Measurements from ENCODE around the gene APOL6. TPM values are rescaled to one million over a fixed set of nuclear protein-coding genes. Genes with fewer than 3 reads are reported as not detected.

The APOL6 gene
- total and polyA plus RNA-seq, 2 of the 13 experiments (the other 11 are each of a cell fraction or from before 2014, with no cell fraction given), result 5.2 to 7.5 TPM

DNA sequence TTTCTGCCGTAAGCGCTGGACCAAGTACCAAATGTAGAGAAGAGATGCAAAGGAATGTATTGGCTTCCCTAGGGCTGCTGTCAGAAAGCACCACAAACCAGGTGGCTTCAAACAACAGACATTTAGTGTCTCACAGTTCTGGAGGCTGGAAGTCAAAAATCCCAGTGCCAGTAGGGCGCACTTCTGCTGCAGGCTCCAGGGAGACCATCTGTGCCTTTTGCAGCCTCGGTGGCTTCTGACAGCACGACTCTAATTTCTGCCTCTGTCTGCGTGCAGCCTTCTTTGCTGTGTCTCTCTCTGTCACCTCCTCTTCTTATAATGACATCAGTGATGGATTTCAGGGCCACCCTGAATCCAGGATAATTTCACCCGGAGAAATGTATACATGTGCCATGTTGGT, 2.8 kb downstream of the APOL6 start:
- H3K4me3 ChIP-seq (replicated peaks in 1 of 3; ENCODE audit: insufficient read depth in 1 of 3, low read depth in 2 of 3, low read length in 3 of 3), result no peak overlapping the region
- POLR2A ChIA-PET, result no interaction called here
- no peak overlapping the region for H2AFZ ChIP-seq (ENCODE audit: low read length)
- H3K4me2 ChIP-seq (ENCODE audit: low read depth, low read length), result no peak overlapping the region; the same call in 1 of the 2 replicates
- H3K9me3 ChIP-seq (ENCODE audit: low read length), result 0 out of 2 replicates have a peak, but pooled peaks cover 3% of the 10 kb centered on the region
- H3K9ac ChIP-seq (ENCODE audit: insufficient read depth, low read depth, low read length), result no peak overlapping the region
- no peaks in the 10 kb centered on the region for H4K20me1 ChIP-seq (ENCODE audit: insufficient read depth, low read length)
- H3K27ac ChIP-seq (ENCODE audit: extremely low read length, insufficient read depth, low read length), result no peak overlapping the region
- 97% methylated on average over 7 of the region's 7 CpGs for WGBS (ENCODE audit: low lambda C conversion rate)
- no peak for ATAC-seq
- no peaks in the 10 kb centered on the region; a peak in 1 of 5 replicates for H3K27me3 ChIP-seq (ENCODE audit: control insufficient read depth in 1 of 2, insufficient read depth in 2 of 2, low read length in 2 of 2)
- TF ChIP-seq FOXA1 (IDR thresholded peaks at IDR 0.05) (no peak), FOXA1 (CRISPR knock-in tag; IDR thresholded peaks at IDR 0.05) (no peak), NRL (CRISPR knock-in tag; IDR thresholded peaks at IDR 0.05; ENCODE audit: borderline replicate concordance) (no peak), KDM1A (CRISPR knock-in tag; IDR thresholded peaks at IDR 0.05) (no peak), ZNF501 (CRISPR knock-in tag; IDR thresholded peaks at IDR 0.05) (no peak), ZMAT5 (CRISPR knock-in tag; IDR thresholded peaks at IDR 0.05; ENCODE audit: borderline replicate concordance, low read depth) (no peak), KMT2B (CRISPR knock-in tag; IDR thresholded peaks at IDR 0.05) (no peak), ZNF562 (CRISPR knock-in tag; IDR thresholded peaks at IDR 0.05; ENCODE audit: borderline replicate concordance) (no peak), ARNT (IDR thresholded peaks at IDR 0.05) (no peak), ZNF180 (CRISPR knock-in tag; IDR thresholded peaks at IDR 0.05; ENCODE audit: borderline replicate concordance, low read depth) (no peak), ZFP41 (CRISPR knock-in tag; IDR thresholded peaks at IDR 0.05; ENCODE audit: borderline replicate concordance) (no peak), ZSCAN9 (CRISPR knock-in tag; IDR thresholded peaks at IDR 0.05; ENCODE audit: borderline replicate concordance) (no peak), ZNF138 (CRISPR knock-in tag; IDR thresholded peaks at IDR 0.05; ENCODE audit: low read depth) (no peak), NFE2L1 (CRISPR knock-in tag; IDR thresholded peaks at IDR 0.05; ENCODE audit: borderline replicate concordance) (no peak)
- TF ChIP-seq, protein P1, sequence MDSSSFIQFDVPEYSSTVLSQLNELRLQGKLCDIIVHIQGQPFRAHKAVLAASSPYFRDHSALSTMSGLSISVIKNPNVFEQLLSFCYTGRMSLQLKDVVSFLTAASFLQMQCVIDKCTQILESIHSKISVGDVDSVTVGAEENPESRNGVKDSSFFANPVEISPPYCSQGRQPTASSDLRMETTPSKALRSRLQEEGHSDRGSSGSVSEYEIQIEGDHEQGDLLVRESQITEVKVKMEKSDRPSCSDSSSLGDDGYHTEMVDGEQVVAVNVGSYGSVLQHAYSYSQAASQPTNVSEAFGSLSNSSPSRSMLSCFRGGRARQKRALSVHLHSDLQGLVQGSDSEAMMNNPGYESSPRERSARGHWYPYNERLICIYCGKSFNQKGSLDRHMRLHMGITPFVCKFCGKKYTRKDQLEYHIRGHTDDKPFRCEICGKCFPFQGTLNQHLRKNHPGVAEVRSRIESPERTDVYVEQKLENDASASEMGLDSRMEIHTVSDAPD (CRISPR knock-in tag; IDR thresholded peaks at IDR 0.05), result no peak
- TF ChIP-seq, protein P2, sequence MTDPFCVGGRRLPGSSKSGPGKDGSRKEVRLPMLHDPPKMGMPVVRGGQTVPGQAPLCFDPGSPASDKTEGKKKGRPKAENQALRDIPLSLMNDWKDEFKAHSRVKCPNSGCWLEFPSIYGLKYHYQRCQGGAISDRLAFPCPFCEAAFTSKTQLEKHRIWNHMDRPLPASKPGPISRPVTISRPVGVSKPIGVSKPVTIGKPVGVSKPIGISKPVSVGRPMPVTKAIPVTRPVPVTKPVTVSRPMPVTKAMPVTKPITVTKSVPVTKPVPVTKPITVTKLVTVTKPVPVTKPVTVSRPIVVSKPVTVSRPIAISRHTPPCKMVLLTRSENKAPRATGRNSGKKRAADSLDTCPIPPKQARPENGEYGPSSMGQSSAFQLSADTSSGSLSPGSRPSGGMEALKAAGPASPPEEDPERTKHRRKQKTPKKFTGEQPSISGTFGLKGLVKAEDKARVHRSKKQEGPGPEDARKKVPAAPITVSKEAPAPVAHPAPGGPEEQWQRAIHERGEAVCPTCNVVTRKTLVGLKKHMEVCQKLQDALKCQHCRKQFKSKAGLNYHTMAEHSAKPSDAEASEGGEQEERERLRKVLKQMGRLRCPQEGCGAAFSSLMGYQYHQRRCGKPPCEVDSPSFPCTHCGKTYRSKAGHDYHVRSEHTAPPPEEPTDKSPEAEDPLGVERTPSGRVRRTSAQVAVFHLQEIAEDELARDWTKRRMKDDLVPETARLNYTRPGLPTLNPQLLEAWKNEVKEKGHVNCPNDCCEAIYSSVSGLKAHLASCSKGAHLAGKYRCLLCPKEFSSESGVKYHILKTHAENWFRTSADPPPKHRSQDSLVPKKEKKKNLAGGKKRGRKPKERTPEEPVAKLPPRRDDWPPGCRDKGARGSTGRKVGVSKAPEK (CRISPR knock-in tag; IDR thresholded peaks at IDR 0.05; ENCODE audit: borderline replicate concordance), result no peak
- H3K79me2 ChIP-seq (ENCODE audit: insufficient read depth, low read length), result peaks cover 21% of the 10 kb centered on the region
- intact Hi-C loops (cut with micrococcal nuclease; ENCODE audit: unreplicated experiment), result no loop called here
- FAIRE-seq, result no peak
- in situ Hi-C loops (cut with HindIII; ENCODE audit: extremely low pct_ligation_motif_present, low pct_unique_long_range_greater_than_20kb), result no loop called here
- CTCF ChIA-PET (ENCODE audit: low intra/inter-chr PET ratio, low total read pairs), result no interaction called here
- no peak for DNase-seq (ENCODE audit: low spot score)
- H3K4me1 ChIP-seq (ENCODE audit: insufficient read depth, low read length), result peaks cover 26% of the 10 kb centered on the region
- BruUV-seq (replicated peaks), result no TSS peak
- H3K36me3 ChIP-seq (replicated peaks in 1 of 2; ENCODE audit: control insufficient read depth in 1 of 2, insufficient read depth in 2 of 2, low read length in 2 of 2), result peaks cover 0 to 5% of the 10 kb centered on the region in 2 experiments; a peak in 2 of 5 replicates
